Heart right ventricle (tissue), 16 donors: Measurements from ENCODE around the gene PSMD7. TPM values are rescaled to one million over a fixed set of nuclear protein-coding genes. Genes with fewer than 3 reads are reported as not detected.

Source experiments
- ATAC-seq, 8 donors: fragments of 200-7000 bp; cut with Tn5 transposase; one replicate each; pipeline ENCODE4 v1.9.1; 2020; ENCODE audit warnings: mild to moderate bottlenecking in 8 of 8, moderate library complexity in 8 of 8, moderate number of reproducible peaks in 1 of 8
- DNase-seq, 2 donors: peaks; one replicate each; pipeline ENCODE4 v3.0.0-alpha.2; 2020
- H3K27ac ChIP-seq, 10 donors: fragments of 200-600 bp; sonication (generic) in 2 of 10; one replicate each; pipeline versions ENCODE4 v1.5.0 to v1.8.0; 2020 to 2022; ENCODE audit warnings: mild to moderate bottlenecking in 3 of 10
- H3K27me3 ChIP-seq, 7 donors: fragments of 200-600 bp; one replicate each; pipeline ENCODE4 v1.8.0; 2021 to 2022; ENCODE audit warnings: mild to moderate bottlenecking in 2 of 7
- H3K36me3 ChIP-seq, 9 donors: fragments of 200-600 bp; sonication (generic) in 1 of 9; one replicate each; pipeline versions ENCODE4 v1.5.0 to v1.8.0; 2020 to 2022; ENCODE audit warnings: mild to moderate bottlenecking in 2 of 9
- H3K4me1 ChIP-seq, 9 donors: fragments of 200-600 bp; sonication (generic) in 1 of 9; one replicate each; pipeline versions ENCODE4 v1.5.0 to v1.8.0; 2020 to 2022; ENCODE audit warnings: mild to moderate bottlenecking in 4 of 9
- H3K4me3 ChIP-seq, 10 donors: fragments of 200-600 bp; sonication (generic) in 2 of 10; one replicate each; pipeline versions ENCODE4 v1.5.0 to v1.8.0; 2020 to 2022; ENCODE audit warnings: mild to moderate bottlenecking in 7 of 10, moderate library complexity in 2 of 10
- H3K9me3 ChIP-seq, 11 donors: fragments of 200-600 bp in 10 of 11; sonication (generic) in 2 of 11; one replicate each; pipeline versions ENCODE4 v1.5.0 to v1.8.0; 2013 to 2022; ENCODE audit warnings: mild to moderate bottlenecking in 2 of 11, control low read depth in 1 of 11, moderate library complexity in 1 of 11
- WGBS, 2 donors: extraction: QIAGEN DNeasy Blood & Tissue Kit; methylation state at CpG; one replicate each; pipeline ENCODE4 v1.1.7; 2013; ENCODE audit warnings: inconsistent platforms in 1 of 2; 5-methylcytosine and 5-hydroxymethylcytosine counted together
- intact Hi-C, 10 donors: fragments of 100-400 bp; cut with DNase I; formaldehyde crosslinking; loops; one replicate each; pipeline versions ENCODE4 v1.11.1 to v1.14.2; 2022
- polyA plus RNA-seq, 2 donors: library from polyadenylated mRNA; stranded (reverse); fragments of 200-250 nt; gene quantifications; one replicate each; pipeline ENCODE4 v1.2.3, GENCODE V29; 2013
- total RNA-seq, 10 donors: library from RNA; stranded (reverse); fragmentation: NEBNext Ultra II Directional in 3 of 10; extraction: Animal tissue kit (Norgen Biotek cat#: 25700) in 3 of 10; gene quantifications; one replicate each; pipeline versions ENCODE4 v1.2.1 to v1.2.4, GENCODE V29; 2021 to 2023
- TF ChIP-seq, protein P1 (sequence below), 9 donors: fragments of 200-600 bp; sonication (generic) in 2 of 9; IDR thresholded peaks; one replicate each; pipeline versions ENCODE4 v1.5.0 to v1.8.0; 2021 to 2022; ENCODE audit warnings: antibody characterized with exemption in 9 of 9, mild to moderate bottlenecking in 5 of 9, moderate library complexity in 1 of 9
- donor health status: Arrhythmogenic right ventricular cardiomyopathy.
- donor health status: ischemic (EF 13 %, LVEDD 7.1; RV severe dilation, severe dysfunction).
- donor health status: healthy with polysubstance abuse.
- donor health status: DM: no; HTN: yes; CAD: no.
- donor health status: DM: no; HTN: no; CAD: no.
- donor health status: ischemic (EF 25% LVEDD 6.9; RV normal size, moderate dysfunction).
- donor health status: ischemic (EF 25% LVEDD 5.7; RV mildly dilated, moderate dysfunction).
- donor health status: healthy.
- donor health status: DM: yes; HTN: yes; CAD: no.
- donor health status: Ischemic cardiomyopathy.
- donor health status: ischemic (EF 35%, LVEDD 5.7; RV mildly dilated, moderate dysfunction).
- donor health status: nonischemic (EF 11% LVEDD 7.7; RV severe dilation, severe dysfunction).
- donor health status: DM: yes; HTN: yes; CAD: no.
- donor health status: PGD.
- donor health status: ischemic (EF 29% LVEDD 5.4; RV normal size, mild dysfunction).
- donor health status: nonischemic (EF 23%, LVEDD 6.1; RV moderate dilation, normal function).

PSMD7 gene
- total and polyA plus RNA-seq, 12 donors, result 91.9 to 172 (median 132) TPM

DNA sequence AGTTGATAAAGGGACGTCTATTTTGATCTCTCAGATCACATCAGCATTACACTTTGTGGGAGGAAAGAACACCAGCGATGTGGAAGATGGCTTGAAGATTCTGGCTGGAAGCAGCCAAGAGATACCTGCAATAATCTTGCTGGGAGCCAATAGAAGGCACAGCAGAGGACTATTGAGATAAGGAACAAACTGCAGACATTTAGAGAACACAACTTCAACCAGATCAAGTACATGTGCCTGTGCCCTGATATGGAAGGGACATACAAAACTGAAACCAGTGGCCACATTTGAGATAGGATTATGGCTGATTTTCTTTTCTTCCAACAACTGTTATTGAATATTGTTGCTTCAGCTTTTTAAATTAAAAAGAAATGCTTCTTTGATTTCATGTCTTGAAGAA, 18.6 kb upstream of the PSMD7 start:
- H3K9me3 ChIP-seq, result peaks cover 0 to 6% (median 0%) of the 10 kb centered on the region in 11 donors
- H3K4me3 ChIP-seq, result no peak overlapping the region
- intact Hi-C loops, result no loop called here
- TF ChIP-seq, protein P1, sequence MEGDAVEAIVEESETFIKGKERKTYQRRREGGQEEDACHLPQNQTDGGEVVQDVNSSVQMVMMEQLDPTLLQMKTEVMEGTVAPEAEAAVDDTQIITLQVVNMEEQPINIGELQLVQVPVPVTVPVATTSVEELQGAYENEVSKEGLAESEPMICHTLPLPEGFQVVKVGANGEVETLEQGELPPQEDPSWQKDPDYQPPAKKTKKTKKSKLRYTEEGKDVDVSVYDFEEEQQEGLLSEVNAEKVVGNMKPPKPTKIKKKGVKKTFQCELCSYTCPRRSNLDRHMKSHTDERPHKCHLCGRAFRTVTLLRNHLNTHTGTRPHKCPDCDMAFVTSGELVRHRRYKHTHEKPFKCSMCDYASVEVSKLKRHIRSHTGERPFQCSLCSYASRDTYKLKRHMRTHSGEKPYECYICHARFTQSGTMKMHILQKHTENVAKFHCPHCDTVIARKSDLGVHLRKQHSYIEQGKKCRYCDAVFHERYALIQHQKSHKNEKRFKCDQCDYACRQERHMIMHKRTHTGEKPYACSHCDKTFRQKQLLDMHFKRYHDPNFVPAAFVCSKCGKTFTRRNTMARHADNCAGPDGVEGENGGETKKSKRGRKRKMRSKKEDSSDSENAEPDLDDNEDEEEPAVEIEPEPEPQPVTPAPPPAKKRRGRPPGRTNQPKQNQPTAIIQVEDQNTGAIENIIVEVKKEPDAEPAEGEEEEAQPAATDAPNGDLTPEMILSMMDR (IDR thresholded peaks at IDR 0.05), result no peak
- DNase-seq (no peak), ATAC-seq (no peak)
- H3K36me3 ChIP-seq, result no peaks in the 10 kb centered on the region
- H3K27me3 ChIP-seq, result no peaks in the 10 kb centered on the region
- 37 to 46% methylated on average over 2 of the region's 2 CpGs for WGBS, 2 donors
- peaks cover 0 to 5% (median 0%) of the 10 kb centered on the region in 9 donors for H3K4me1 ChIP-seq
- no peak overlapping the region for H3K27ac ChIP-seq

DNA sequence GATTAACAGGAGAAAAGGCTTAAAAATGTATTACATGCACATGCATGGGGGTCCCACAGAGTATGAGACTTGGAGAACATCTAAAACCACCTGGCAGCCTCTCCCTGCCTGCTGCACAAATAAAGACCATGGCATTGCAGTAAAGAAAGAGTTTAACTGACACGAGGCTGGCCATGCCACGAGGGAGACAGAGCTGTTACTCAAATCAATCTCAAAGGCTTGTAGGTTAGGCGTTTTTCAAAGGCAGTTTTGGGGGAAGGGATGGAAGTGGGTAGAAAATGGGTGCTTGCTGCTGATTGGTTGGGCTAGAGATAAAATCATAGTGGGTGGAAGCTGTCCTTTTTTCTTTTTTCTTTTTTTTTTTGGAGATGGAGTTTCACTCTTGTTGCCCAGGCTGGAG, 17.3 kb upstream of the PSMD7 start:
- no peaks in the 10 kb centered on the region for H3K27me3 ChIP-seq
- ATAC-seq (no peak), DNase-seq (no peak)
- intact Hi-C loops, result no loop called here
- H3K36me3 ChIP-seq, result no peaks in the 10 kb centered on the region
- H3K4me3 ChIP-seq, result no peak overlapping the region
- peaks cover 0 to 6% (median 0%) of the 10 kb centered on the region in 11 donors for H3K9me3 ChIP-seq
- no peak overlapping the region for H3K27ac ChIP-seq
- TF ChIP-seq, protein P1 (IDR thresholded peaks at IDR 0.05), result no peak
- 80 to 85% methylated on average over 3 of the region's 3 CpGs for WGBS, 2 donors
- H3K4me1 ChIP-seq, result peaks cover 0 to 5% (median 0%) of the 10 kb centered on the region in 9 donors

DNA sequence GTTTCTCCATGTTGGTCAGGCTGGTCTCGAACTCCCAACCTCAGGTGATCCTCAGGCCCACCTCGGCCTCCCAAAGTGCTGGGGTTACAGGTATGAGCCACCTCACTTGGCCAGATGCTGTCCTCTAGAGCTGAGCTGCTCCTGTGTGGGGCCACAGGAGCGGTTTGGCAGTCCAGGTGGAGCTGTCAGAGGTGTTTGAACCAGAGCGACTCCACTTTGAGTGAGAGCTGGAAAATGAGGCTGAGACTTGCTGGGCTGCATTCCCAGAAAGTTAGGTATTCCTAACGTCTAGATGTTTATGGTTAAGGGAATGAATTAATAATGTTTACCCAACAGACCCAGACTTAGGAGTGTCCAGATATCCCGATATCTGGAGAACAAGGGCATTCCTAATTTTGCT, 16.8 kb upstream of the PSMD7 start:
- intact Hi-C loops, result no loop called here
- H3K36me3 ChIP-seq, result no peaks in the 10 kb centered on the region
- DNase-seq (no peak), ATAC-seq (no peak)
- H3K9me3 ChIP-seq, result peaks cover 0 to 6% (median 0%) of the 10 kb centered on the region in 11 donors
- no peak overlapping the region for H3K27ac ChIP-seq
- H3K27me3 ChIP-seq, result no peaks in the 10 kb centered on the region
- no peak overlapping the region for H3K4me3 ChIP-seq
- 87 to 90% methylated on average over 6 of the region's 6 CpGs for WGBS, 2 donors
- TF ChIP-seq, protein P1 (IDR thresholded peaks at IDR 0.05), result no peak
- peaks cover 0 to 5% (median 0%) of the 10 kb centered on the region in 9 donors for H3K4me1 ChIP-seq

DNA sequence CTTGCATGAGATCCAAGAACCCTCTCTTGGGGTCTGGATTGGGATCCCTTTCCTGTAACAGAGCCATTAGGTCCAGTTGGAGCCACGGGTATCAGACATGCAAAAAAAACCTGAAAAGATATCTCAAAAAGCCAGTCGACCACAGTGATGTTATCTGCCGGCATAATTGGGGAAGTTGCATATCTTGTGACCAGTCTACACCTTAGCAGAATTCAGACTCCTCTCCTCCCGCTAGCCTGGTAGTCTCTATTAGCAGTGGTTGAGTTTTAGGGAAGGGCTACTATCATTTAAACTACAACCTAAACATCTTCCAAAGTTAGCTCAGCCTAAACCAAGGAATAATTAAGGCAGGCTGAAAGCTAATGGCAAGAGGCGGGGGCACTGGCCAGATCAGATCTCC, 16.2 kb upstream of the PSMD7 start:
- Histone ChIP-seq H3K27me3 (no peaks in the 10 kb centered on the region), H3K36me3 (no peaks in the 10 kb centered on the region), H3K4me3 (no peak overlapping the region), H3K4me1 (peaks cover 0 to 5% (median 0%) of the 10 kb centered on the region in 9 donors), H3K9me3 (peaks cover 0 to 6% (median 0%) of the 10 kb centered on the region in 11 donors), H3K27ac (no peak overlapping the region)
- ATAC-seq, result no peak
- DNase-seq, result no peak
- 66 to 77% methylated on average over 5 of the region's 5 CpGs for WGBS, 2 donors
- TF ChIP-seq, protein P1 (IDR thresholded peaks at IDR 0.05), result no peak
- intact Hi-C loops, result no loop called here
